Nephron progenitor cell (in vitro differentiated cells): ENCODE results near the gene MCM10.

Experiments
- DNase-seq: peaks from one replicate; pipeline ENCODE4 v3.0.0; 2021
- H3K27ac Mint-ChIP-seq: 2 replicates; pipeline ENCODE4 v1.8.0; 2021; ENCODE audit warnings: mild to moderate bottlenecking, moderate library complexity, mixed read lengths
- H3K27me3 Mint-ChIP-seq: 2 replicates; pipeline ENCODE4 v1.8.0; 2021; ENCODE audit warnings: mild to moderate bottlenecking, low read depth, mixed read lengths; ENCODE audit not compliant: poor library complexity
- H3K36me3 Mint-ChIP-seq: 2 replicates; pipeline ENCODE4 v1.8.0; 2021; ENCODE audit warnings: low read depth, mixed read lengths
- H3K4me1 Mint-ChIP-seq: 2 replicates; pipeline ENCODE4 v1.8.0; 2021; ENCODE audit warnings: mixed read lengths
- H3K4me3 Mint-ChIP-seq: 2 replicates; pipeline ENCODE4 v1.8.0; 2021; ENCODE audit warnings: mild to moderate bottlenecking, moderate library complexity, mixed read lengths
- H3K9me3 Mint-ChIP-seq: 2 replicates; pipeline ENCODE4 v1.8.0; 2021; ENCODE audit warnings: mild to moderate bottlenecking, moderate library complexity, mixed read lengths
- CTCF ChIP-seq: fragments of 200-600 bp; sonication (generic); IDR thresholded peaks from 2 replicates; pipeline ENCODE4 v1.5.0; 2021; ENCODE audit warnings: antibody characterized with exemption

Gene MCM10

GRCh38 chr10:13160934-13161856 is at the start of gene MCM10:
Gene MCM10, plus strand, starts transcription at chr10:13161558. Its CDS starts 2,645 bp downstream, at chr10:13164203.
- H3K4me1 Mint-ChIP-seq = peaks cover 14% of the 10 kb centered on the region

GRCh38 chr10:13113544-13113943 is 47.8 kb upstream of the MCM10 start:
- Mint-ChIP-seq H3K9me3 (no peaks in the 10 kb centered on the region), H3K27ac (no peak overlapping the region), H3K27me3 (no peaks in the 10 kb centered on the region), H3K4me1 (peaks cover 9% of the 10 kb centered on the region), H3K36me3 (no peaks in the 10 kb centered on the region), H3K4me3 (no peak overlapping the region)
- no peak for TF ChIP-seq CTCF
- no peak for DNase-seq

More at GRCh38 chr10:13160934-13161856, at the start of gene MCM10:
- DNase-seq = peak; percentile 98
- Mint-ChIP-seq H3K27me3 (no peaks in the 10 kb centered on the region), H3K9me3 (no peaks in the 10 kb centered on the region), H3K36me3 (peaks cover 6% of the 10 kb centered on the region), H3K27ac (no peak within 1 kb of the TSS), H3K4me3 (peak within 1 kb of the TSS; percentile 82)
- TF ChIP-seq CTCF = peak; percentile 89

GRCh38 chr10:13115832-13116803 is 45.2 kb upstream of the MCM10 start:
- TF ChIP-seq CTCF = no peak
- Mint-ChIP-seq H3K36me3 (no peaks in the 10 kb centered on the region), H3K4me1 (peaks cover 9% of the 10 kb centered on the region), H3K27ac (peak overlapping the region; percentile 83), H3K4me3 (no peak overlapping the region), H3K27me3 (peaks cover 2% of the 10 kb centered on the region), H3K9me3 (no peaks in the 10 kb centered on the region)
- no peak for DNase-seq

- no peak overlapping the region for H3K4me3 Mint-ChIP-seq
- H3K36me3 Mint-ChIP-seq = peaks cover 10% of the 10 kb centered on the region
- TF ChIP-seq CTCF = no peak
- H3K27ac Mint-ChIP-seq = peak overlapping the region; percentile 30
- no peaks in the 10 kb centered on the region for H3K9me3 Mint-ChIP-seq
- peaks cover 5% of the 10 kb centered on the region for H3K27me3 Mint-ChIP-seq
- DNase-seq = no peak
- H3K4me1 Mint-ChIP-seq = peaks cover 9% of the 10 kb centered on the region
Measured at GRCh38 chr10:13117841-13118783, 43.2 kb upstream of the MCM10 start.

- H3K36me3 Mint-ChIP-seq = peaks cover 10% of the 10 kb centered on the region
- no peaks in the 10 kb centered on the region for H3K9me3 Mint-ChIP-seq
- DNase-seq = no peak
- H3K27me3 Mint-ChIP-seq = peaks cover 5% of the 10 kb centered on the region
- H3K27ac Mint-ChIP-seq = peak overlapping the region; percentile 30
- H3K4me1 Mint-ChIP-seq = peaks cover 9% of the 10 kb centered on the region
- TF ChIP-seq CTCF = no peak
- no peak overlapping the region for H3K4me3 Mint-ChIP-seq
Measured at GRCh38 chr10:13118784-13119410, 42.5 kb upstream of the MCM10 start.
